Stimulated activated CD4-positive, alpha-beta T cell treated with anti-CD3 and anti-CD28 coated beads, TNF-alpha, amount 100 ng/mL, for 48 hours (primary cell): Measurements from ENCODE around the gene PHEX.

Experiments
- DNase-seq, 3 donors: peaks; one replicate each; pipeline ENCODE4 v3.0.0-alpha.2; 2020; ENCODE audit warnings: low read depth in 3 of 3

Gene PHEX

GRCh38 chrX:22032084-22032483 is at the start of gene PHEX:
Gene PHEX, plus strand, starts transcription at chrX:22032325. Its CDS starts 681 bp downstream, at chrX:22033006.
- no peak for DNase-seq

- peak in 2 of 3 donors; percentile 34 to 40 for DNase-seq
Observed at GRCh38 chrX:21985332-21985777, 46.8 kb upstream of the PHEX start.

- no peak for DNase-seq
Observed at GRCh38 chrX:21986596-21986995, 45.5 kb upstream of the PHEX start.

GRCh38 chrX:21989384-21989783 is 42.7 kb upstream of the PHEX start:
- peak in 2 of 3 donors; percentile 2 to 12 for DNase-seq

GRCh38 chrX:21990832-21991231 is 41.3 kb upstream of the PHEX start:
- no peak for DNase-seq

- no peak for DNase-seq
Observed at GRCh38 chrX:21991504-21991903, 40.6 kb upstream of the PHEX start.

GRCh38 chrX:21993265-21993664 is 38.9 kb upstream of the PHEX start:
- no peak for DNase-seq

- DNase-seq, result no peak
Observed at GRCh38 chrX:21996872-21997455, 35.2 kb upstream of the PHEX start.

GRCh38 chrX:21998037-21998436 is 34.1 kb upstream of the PHEX start:
- DNase-seq, result no peak

GRCh38 chrX:22004866-22005265 is 27.3 kb upstream of the PHEX start:
- DNase-seq, result no peak

- no peak for DNase-seq
Observed at GRCh38 chrX:22012051-22012450, 20.1 kb upstream of the PHEX start.

GRCh38 chrX:22012931-22013330 is 19.2 kb upstream of the PHEX start:
- no peak for DNase-seq

- DNase-seq, result no peak
Observed at GRCh38 chrX:22015139-22015750, 16.9 kb upstream of the PHEX start.

GRCh38 chrX:22021751-22022324 is 10.3 kb upstream of the PHEX start:
- DNase-seq, result no peak

GRCh38 chrX:22024577-22024976 is 7.5 kb upstream of the PHEX start:
- DNase-seq, result no peak

GRCh38 chrX:22025751-22026150 is 6.4 kb upstream of the PHEX start:
- no peak for DNase-seq

GRCh38 chrX:22026731-22027130 is 5.4 kb upstream of the PHEX start:
- no peak for DNase-seq

- DNase-seq, result no peak
Observed at GRCh38 chrX:22032506-22032905, 381 bp downstream of the PHEX start.

- DNase-seq, result no peak
Observed at GRCh38 chrX:22033818-22034217, 1.7 kb downstream of the PHEX start.

- no peak for DNase-seq
Observed at GRCh38 chrX:22035236-22035635, 3.1 kb downstream of the PHEX start.

GRCh38 chrX:22037225-22037624 is 5.1 kb downstream of the PHEX start:
- DNase-seq, result no peak

GRCh38 chrX:22037911-22038537 is 5.9 kb downstream of the PHEX start:
- DNase-seq, result no peak

- no peak for DNase-seq
Observed at GRCh38 chrX:22039541-22039940, 7.4 kb downstream of the PHEX start.
